Measurements from ENCODE around the gene TBX2.

- TF ChIP-seq CTCF (IDR thresholded peaks at IDR 0.05; ENCODE audit: low read length): no peak
- no peak for TF ChIP-seq EZH2 (IDR thresholded peaks at IDR 0.05; ENCODE audit: borderline replicate concordance, low read length)
These were observed 55.8 kb downstream of the TBX2 start for GRCh38 chr17:61455324-61456060.

Data from OCI-LY1 (cell line).